GM18520 (cell line): ENCODE data around the gene AUP1.
A peak's percentile ranks its signal among the peaks of the same experiment; 100 is the strongest.
"Not testable (repeated sequence)": the region's sequence is repeated elsewhere in the genome, so short reads cannot be mapped to it uniquely, and the experiment has no call there.

ENCODE experiments used
- ATAC-seq: cut with Tn5 transposase; IDR thresholded peaks from one replicate; pipeline ENCODE4 v1.9.1; 2021; ENCODE audit not compliant: unreplicated experiment

Gene AUP1

DNA sequence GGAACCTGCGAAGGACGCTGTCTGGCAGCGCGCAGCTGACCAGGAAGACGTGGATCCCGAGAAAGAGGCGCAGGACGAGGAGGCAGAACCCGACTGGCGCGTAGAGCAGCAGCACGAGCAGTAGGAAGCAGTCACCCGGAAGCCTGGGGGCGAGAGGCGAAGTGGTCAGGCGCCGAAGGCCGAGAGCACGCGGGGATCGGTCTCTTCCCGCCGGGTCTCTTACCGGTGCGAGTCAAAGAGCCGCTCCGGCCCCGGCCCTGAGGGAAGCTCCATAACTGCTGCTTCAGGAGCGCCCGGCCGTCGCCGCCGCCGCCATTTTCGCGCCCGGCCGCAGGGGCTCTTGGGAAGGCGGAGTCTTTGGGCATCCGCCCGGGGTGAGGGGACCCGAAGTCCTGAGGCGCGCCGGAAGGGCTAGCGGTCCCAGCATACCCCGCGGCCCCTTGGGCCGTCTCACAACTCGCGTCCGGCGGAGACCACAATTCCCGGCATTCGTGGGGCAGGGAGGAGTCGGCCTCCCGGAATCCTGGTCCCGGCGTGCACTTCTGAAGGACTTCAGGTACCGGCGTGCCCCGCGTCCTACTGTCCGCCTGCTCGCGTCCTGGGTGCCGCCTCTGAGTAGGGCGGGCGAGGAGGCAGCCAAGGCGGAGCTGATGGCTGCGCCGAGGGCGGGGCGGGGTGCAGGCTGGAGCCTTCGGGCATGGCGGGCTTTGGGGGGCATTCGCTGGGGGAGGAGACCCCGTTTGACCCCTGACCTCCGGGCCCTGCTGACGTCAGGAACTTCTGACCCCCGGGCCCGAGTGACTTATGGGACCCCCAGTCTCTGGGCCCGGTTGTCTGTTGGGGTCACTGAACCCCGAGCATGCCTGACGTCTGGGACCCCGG lies at the start of gene AUP1, which contains the start of gene HTRA2:
Gene AUP1 (minus strand): TSS at position 350 of the 882 bp plus-strand sequence. CDS start 77 bp downstream, at position 273.
Gene HTRA2 (plus strand): TSS at position 577 of the 882 bp plus-strand sequence. CDS start 74 bp downstream, at position 651.
- ATAC-seq: peak; percentile 73

DNA sequence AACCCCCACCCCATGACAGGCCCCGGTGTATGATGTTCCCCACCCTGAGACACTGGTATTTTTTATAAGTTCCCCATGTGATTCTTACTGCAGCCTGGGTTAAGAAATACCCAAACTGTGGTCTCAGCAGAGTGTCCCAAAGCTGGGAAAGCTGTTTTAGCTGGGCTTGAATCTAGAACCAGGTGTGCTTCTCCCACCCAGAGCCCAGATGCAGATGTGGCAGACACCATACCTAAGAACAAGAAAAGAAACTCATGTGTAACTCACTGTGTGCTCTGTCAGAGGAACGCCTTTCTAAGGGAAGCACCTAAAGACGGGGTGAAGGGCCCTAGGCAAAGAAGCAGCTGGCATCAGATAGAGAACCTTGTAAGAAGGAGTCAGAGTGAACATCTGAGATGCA lies 48.9 kb upstream of the AUP1 start:
- ATAC-seq: peak; percentile 37

GRCh38 chr2:74577448-74577847 lies 47.9 kb upstream of the AUP1 start:
- ATAC-seq: peak; percentile 48

DNA sequence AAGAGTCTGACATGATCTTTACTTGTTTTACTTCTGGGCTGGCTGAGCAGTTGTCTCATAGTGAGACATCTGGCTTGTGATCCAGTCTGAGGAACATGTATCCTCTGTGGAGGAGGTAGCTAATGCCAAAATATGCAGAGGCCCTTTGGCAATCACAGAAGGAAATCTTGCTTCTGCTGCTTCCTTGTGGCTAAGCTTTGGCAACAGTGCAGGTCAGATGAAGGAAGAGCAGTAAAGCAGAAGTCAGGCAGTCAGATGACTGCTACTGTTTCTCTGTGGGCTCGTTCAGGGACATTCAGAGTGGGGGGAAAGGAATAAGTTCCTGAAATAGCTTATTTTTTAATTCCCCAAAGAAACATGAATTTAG lies 47.3 kb upstream of the AUP1 start:
- no peak for ATAC-seq

DNA sequence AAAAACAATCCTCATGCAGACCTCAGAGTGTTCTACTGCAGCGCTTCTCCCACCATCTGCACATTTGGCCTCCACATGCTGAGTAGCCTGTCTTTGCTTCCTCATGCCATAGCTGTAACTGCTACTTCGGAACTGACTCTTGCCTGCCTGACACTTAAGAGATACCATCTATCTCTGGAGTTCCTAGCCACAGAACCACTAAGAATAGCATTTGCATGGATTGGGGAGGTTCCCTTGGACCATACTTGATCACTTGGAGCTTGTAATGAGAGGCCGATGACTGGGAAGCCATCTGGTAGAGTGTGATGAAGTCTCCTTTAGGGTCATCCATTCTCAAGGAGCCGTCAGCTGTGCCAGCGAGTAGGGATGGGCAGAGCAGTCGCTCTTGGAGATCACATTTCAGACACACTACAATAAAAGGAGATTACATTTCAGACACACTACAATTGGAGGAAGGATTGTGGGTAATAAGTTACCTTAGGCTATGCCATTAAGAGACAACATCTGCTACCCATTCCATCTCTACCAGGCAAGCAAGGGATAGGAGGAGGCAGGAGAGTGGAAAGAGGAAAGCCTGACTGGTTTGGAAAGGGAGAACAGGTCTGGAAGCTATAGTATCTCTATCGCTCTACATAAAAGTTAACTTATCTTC lies 46.8 kb upstream of the AUP1 start:
- ATAC-seq: no peak

DNA sequence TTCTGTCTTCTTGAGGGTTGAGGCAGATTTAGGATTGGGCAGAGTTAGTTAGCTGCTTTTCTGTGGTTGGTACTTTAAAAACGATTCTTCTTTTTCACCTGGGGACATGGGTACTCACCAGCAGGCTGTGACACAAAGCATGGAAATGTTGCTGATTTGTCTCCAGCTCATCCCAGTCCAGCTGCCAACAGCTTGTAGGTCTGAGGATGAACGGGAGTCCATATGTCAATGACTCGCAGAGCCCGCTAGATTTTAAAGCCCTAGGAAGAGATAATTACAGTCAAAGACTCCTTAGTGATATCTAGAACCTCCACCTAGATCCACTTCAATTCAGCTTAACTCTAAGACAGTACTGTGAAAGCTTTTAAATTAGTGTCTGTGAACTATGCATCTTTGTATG lies 45.8 kb upstream of the AUP1 start:
- no peak for ATAC-seq

DNA sequence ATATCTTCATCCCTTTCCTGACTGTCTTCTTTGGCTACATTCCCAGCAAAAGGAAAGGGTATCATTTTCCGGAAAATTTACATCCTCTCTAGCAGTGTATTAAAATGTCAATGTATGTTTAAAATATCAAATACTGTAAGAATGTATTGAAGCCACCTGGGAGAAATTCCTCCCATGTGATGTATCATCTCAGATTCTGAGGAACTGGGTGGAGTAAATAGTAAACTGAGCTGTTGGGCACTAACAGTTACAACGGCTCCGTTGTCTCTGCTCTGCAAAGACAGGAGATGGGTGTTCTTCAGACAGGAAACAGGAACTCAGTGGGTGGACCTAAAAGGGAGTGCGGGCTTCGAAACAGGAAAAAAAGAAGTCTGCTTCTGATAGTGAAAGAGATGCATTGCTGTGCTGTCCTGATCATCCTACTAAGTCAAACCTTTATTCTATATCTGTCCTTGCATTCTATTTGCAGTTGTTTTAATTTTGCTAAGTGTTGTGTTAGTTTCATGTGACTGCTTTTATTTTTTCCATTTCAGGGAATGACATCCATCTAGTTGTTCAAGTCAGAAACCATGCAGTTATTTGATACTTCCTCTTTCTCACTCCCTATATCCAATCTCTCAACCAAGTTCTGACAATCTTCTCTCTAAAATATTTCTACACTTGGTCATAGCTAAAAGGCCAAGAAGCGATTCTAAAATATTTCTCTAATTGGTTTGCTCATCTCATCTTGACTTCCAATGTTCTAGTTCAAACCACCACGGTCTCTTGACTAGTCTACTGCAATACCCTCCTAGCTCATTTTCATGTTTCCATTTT lies 44.4 kb upstream of the AUP1 start:
- no peak for ATAC-seq

- no peak for ATAC-seq
These were observed 42.8 kb upstream of the AUP1 start for GRCh38 chr2:74572178-74572925.

GRCh38 chr2:74571058-74571457 lies 41.6 kb upstream of the AUP1 start:
- ATAC-seq: peak; percentile 88

DNA sequence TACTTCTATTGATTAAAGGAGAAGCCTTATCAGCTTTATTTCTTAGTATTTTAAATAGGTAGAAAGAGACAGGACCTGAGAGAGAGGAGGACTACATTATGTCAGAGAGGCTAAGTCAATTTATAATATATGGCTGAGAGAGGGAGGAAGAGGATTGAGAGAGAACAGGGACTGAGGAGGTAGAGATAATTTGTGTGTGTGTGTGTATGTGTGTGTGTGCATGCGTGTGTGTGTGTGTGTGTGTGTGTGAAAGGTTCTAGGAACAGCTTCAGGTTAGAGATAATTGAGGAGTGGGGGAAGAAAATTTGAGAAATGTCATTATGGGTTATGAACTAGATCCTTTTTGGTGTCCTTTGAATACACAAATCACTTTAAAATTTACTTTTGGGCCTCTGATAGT lies 40.2 kb upstream of the AUP1 start:
- no peak for ATAC-seq

GRCh38 chr2:74567881-74568280 lies 38.4 kb upstream of the AUP1 start:
- no peak for ATAC-seq

DNA sequence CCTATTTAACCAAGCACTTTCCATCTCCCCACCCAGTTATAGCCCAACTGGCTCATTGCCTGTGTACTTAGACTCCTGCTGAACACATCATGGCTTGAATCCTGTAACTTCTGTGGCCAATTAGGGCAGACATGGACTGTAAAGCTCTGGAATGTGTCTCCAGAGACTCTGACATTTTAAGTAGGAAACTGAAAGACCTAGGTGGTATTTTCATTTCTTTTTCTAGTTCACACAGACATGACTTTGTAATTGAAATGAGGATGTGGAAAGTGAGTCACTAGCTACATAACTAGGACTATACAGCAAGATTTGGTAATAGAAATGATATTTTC lies 37.2 kb upstream of the AUP1 start:
- no peak for ATAC-seq

- no peak for ATAC-seq
These were observed 36.7 kb upstream of the AUP1 start for GRCh38 chr2:74566076-74566753.

- ATAC-seq: no peak
These were observed 34.7 kb upstream of the AUP1 start for GRCh38 chr2:74564222-74564621.

DNA sequence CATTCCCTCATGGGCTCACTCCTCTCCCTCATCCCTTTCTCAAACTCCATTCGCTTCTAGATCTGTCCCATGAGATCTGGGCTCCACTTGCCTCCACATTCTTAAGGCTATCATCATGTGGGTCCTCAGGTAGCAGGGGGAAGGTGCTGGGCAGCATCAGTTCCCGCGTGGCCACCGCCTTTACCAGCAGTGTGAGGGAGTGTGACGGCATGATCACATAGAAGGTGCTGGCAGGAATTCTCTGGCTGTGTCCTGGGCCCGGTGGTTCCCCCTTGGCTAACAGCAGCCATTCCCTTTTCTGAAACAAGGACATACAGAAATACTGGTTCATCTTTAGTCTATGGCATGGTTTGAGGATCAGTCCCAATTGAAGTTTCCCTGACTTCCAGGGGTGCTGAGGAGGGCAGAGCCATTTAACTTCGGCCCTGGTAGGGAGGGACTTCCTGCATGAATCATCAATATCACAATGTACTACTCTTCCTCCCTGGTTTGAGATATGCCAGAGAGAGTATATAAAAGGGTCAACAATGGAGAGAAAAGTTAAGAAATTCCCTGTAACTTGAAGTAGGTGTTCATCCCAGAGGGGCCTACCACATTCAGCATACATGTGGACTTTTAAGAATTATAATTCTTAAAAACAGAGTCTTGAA lies 32.7 kb upstream of the AUP1 start:
- ATAC-seq: no peak

DNA sequence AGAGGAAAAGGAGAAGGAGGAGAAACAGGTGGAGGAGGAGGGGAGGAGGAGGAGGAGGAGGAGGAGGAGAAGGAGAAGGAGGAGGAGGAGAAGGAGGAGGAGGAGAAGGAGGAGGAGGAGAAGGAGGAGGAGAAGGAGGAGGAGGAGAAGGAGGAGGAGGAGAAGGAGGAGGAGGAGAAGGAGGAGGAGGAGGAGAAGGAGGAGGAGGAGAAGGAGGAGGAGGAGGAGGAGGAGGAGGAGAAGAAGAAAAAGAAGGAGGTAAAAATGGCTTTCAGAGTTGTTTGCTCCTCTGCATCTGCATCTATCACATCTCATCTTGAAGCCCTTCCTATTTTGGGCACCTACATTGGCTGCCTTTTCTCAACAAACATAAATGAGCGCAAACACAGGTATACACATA lies 31.5 kb upstream of the AUP1 start:
- not testable (repeated sequence) for ATAC-seq

DNA sequence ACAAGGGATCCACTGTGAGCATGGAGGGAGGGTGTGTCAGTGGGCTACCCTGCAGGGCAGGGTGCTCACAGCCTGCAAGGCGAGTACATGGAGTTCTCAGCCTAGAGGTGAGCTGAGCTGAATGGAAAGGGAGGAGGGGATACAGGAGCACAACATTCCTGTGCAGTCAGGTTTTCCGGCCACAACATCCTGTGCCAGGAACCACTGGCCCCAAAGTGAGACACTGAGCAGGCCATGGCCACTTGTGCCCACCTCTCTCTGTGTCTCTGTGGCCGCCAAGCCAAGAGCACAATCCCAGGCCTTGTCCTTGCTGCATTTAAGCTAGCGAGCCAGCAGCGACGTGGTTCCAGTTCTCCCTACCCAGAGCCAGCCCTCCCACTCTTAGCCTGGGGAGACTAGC lies 31.1 kb upstream of the AUP1 start:
- no peak for ATAC-seq

DNA sequence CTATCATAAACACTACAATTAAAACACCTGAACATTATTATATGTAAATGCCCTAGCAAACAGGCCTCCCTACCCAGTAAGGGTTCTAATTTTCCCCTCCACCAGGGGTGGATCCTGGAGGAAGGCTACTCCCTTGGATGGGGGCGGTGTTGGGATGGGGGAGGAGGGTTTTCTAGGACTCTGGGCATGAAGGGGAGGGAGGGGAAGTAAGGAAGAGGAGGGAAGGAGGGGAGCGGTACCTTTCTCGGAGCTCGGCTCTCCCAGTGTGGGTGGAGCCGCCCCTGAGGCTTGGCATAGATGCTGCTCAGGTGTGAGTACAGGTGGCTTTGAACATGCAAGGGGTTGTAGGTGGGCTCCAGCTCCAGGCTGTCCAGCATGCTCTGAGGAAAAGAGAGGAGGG lies 30.4 kb upstream of the AUP1 start:
- ATAC-seq: no peak

- ATAC-seq: no peak
These were observed 29.1 kb upstream of the AUP1 start for GRCh38 chr2:74558284-74559230.
